DMS114 treated with DMSO at 0.1 percent for 48 hours (cell line): ENCODE data around the gene TMEM176B.
"Not testable (repeated sequence)": the region's sequence is repeated elsewhere in the genome, so short reads cannot be mapped to it uniquely, and the experiment has no call there.

ENCODE experiments used
- DNase-seq: peaks from one replicate; lab custom pipeline; 2025; ENCODE audit not compliant: unreplicated experiment; lab: John Stamatoyannopoulos, UW

TMEM176B gene

DNA sequence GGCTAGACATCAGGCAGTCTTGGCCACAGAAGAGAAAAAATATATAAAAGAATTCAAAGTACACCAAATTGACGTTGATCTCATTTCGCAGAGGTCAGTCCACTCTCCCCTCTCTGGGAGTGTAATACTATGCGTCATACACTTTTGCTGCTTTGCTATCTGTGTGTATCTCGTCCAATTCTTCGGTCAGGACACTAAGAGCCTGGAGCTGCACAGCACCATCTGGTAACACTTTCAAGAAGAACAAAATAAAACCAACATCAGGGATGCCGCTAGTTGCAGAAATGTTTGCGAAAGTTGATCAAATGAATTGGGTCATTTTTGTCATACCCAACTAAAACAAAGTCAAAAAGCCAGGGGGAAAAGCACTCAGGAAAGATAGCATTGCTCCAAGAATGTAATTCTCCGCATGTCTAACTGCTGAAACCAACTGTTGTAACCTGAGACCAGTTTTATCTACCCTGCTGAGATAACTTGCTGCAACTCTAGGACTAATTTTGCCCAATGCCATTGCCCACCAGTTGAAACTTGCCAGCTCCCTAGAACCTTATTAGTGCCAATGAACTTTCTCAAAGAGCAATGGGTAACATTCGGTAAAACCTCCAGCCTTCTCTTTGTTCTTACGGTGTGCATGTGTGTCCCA is 23.4 kb upstream of the TMEM176B start:
- DNase-seq, result no peak

DNA sequence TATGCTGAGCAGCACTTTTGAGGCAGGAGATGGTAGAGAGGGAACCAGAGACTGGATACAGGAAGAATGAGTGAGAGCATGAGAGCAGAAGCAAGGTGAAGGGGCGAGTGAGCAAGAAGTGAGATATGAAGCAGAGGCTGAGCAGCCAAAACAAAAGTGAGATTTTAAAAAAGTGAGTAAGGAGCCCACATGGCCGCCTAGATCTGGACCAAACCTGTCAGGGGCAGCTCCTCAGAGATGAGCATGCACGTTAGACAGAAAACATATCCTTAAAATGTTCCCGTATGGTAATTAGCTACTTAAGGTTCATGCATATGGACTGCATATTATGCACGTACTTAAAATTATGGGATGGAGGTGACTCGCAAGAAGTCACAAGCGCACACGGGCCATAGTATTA is 22.9 kb upstream of the TMEM176B start:
- DNase-seq, result no peak

DNA sequence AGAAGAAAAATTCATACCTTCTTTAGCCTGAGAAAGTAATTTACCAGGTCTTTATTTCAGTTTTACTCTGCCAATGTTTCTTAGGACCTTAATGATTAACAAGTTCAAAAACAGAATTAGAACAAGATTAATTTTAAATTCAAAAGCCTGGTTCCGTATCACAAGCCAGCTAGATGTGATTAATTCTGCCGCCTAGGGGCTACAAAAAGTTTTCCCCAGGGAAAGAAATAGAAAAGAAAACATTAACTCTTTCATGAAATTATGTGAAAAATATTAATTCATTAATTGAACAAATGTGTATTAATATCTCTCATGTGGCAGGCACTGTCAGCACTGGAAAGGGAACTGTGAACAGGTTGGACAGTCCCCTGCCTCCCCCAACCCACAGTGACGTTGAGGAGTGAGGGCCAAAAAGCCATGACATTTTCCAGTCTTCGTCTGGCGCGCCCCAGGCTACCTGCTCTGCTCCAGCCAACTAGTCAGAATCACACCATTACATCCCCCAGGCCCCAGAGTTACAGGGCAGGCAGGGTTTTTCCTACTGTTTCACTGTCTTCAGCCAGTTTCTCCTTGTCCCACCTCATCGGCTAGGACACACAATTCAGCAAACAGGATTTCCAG is 20.5 kb upstream of the TMEM176B start:
- no peak for DNase-seq

DNA sequence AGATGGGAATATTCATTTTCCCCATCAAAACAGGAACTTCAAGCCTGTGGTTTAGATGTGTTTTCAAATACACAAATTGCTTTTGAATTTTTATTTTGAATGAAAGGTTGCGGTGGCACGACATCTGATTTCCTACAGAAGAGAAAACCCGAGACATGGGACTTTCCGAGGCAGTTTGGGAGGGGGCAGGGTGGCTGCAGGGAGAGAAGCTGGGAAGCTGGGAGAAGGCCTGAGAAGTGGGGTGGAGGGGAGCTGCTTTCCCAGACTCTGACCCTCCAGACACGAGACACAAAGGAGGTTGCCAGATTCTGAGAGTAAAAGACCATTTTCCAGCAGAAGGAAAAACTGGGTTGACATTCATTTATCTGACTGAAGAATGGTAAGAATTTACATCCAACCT is 20.0 kb upstream of the TMEM176B start:
- DNase-seq, result no peak

DNA sequence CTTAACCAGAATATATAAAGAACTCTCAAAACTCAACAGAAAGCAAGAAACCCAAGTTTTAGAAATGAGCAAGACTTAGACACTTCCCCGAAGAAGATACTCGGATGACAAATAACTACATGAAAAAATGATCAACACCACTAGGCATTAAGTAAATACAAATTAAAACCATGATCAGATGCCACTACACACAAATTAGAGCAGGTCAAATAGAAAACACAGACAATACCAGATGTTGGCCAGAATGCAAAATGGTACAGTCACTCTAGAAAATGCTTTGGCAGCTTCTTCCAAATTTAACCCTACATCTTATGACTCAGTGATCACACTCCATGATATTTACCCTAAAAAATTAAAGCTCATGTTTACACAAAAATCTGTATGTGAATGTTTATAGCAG is 18.8 kb upstream of the TMEM176B start:
- no peak for DNase-seq

DNA sequence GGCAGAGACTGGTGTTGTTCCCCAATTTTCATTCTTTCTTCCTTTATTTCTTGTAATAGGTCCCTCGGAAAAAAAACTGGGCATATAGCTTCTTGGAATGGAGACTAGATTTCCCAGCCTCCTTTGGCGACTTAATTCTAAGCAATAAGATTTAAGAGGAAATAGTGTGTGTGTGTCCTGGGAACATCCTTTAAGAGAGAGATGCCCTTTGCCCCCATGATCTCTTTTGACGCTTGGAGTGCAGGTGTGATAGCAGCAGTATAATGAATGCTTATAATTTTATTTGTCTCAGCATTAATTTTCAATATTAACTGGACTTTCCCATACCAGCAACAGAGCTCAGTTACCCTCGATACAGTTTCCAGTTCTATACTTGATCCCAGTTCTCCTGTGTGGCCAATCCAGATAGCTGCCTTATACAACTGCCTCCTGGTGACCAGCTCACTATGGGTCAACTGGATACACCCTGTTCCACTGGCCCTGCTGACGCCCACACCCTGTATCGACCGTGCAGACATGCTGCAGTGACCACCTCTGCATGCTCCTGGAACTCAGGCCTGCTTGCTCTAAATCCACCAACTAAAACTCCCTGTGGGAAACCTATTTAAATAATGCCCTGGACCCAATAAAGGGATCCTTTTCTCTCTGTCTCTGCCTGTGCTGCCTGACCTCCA is 14.3 kb upstream of the TMEM176B start:
- no peak for DNase-seq

DNA sequence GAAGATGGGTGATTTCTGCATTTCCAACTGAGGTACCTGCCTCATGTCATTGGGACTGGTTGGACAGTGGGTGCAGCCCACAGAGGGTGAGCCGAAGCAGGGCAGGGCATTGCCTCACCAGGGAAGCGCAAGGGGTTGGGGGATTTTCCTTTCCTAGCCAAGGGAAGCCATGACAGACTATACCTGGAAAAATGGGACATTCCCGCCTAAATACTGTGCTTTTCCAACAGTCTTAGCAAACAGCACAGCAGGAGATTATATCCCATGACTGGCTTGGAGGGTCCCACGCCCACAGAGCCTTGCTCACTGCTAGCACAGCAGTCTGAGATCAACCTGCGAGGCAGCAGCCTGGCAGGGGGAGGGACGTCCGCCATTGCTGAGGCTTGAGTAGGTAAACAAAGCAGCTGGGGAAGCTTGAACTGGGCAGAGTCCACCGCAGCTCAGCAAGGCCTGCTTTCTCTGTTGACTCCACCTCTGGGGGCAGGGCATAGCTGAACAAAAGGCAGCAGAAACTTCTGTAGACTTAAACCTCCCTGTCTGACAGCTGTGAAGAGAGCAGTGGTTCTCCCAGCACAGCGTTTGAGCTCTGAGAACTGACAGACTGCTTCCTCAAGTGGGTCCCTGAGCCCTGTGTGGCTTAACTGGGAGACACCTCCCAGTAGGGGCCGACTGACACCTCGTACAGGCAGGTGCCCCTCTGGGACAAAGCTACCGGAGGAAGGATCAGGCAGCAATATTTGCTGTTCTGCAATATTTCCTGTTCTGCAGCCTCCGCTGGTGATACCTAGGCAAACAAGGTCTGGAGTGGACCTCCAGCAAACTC is 7.7 kb upstream of the TMEM176B start:
- not testable (repeated sequence) for DNase-seq

DNA sequence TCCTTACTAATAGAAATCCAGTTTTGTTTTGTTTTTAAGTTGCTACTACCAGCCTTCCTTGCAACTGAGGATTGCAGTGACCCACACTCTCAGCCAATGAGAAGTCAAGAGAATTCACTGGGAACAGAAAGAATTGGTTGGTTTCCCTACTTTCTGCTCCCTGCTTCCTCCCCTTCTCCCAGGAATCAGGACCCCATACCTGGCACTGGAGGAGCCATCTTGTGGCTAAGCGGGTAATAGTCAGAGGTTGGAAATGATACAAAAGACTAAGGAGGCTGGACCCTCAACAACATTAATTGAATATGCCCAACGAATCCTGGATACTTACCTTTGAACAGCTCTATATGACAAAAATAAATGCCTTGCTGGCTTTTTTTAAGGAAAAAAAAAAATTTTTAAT is 6.7 kb upstream of the TMEM176B start:
- DNase-seq, result no peak

DNA sequence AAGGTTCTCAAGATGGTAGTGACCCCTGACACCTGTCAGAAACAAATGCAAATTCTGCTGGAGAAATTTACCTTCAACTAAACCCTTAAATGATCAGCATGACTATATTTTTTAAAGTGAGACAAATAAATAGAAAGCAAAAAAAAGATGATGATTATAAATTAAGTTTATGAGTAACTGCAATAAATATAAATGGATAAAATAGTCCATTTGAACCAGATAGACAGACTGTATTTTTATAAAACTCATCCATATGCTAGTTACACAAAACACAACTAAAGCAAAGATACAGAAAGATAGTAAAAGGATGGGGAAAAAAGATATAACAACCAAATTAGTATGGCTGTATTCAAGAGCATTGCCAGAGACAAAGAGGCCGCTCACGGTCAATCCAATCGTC is 6.3 kb upstream of the TMEM176B start:
- no peak for DNase-seq

DNA sequence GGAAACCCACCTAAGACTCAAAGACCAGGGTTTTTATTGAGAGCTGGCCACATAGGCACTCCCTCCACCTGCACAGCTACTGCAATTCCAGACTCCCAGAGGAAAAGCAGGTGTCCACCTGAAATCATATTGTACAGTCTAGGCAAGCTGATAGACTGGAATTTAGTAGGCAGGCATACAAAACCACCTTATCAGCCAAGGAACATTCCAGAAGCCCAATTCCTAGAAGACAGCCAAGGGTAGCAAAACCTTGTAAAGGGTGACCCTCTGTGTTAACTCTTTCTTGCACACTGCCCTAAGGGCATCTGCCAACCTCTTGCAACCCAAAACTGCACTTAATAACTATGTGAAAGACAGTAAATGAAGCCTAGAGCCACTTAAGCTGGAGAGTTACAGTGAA is 5.7 kb upstream of the TMEM176B start:
- no peak for DNase-seq

DNA sequence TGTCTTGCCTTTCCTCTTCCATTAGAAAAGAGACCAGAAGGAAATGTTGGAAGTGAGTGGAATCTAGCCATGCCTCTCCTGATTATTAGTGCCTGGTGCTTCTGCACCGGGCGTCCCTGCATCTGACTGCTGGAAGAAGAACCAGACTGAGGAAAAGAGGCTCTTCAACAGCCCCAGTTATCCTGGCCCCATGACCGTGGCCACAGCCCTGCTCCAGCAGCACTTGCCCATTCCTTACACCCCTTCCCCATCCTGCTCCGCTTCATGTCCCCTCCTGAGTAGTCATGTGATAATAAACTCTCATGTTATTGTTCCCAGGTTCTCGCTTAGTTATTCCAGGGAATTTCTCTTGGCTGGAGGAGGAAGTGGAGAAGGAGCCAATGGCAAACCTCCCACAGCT is 4.6 kb upstream of the TMEM176B start:
- no peak for DNase-seq

DNA sequence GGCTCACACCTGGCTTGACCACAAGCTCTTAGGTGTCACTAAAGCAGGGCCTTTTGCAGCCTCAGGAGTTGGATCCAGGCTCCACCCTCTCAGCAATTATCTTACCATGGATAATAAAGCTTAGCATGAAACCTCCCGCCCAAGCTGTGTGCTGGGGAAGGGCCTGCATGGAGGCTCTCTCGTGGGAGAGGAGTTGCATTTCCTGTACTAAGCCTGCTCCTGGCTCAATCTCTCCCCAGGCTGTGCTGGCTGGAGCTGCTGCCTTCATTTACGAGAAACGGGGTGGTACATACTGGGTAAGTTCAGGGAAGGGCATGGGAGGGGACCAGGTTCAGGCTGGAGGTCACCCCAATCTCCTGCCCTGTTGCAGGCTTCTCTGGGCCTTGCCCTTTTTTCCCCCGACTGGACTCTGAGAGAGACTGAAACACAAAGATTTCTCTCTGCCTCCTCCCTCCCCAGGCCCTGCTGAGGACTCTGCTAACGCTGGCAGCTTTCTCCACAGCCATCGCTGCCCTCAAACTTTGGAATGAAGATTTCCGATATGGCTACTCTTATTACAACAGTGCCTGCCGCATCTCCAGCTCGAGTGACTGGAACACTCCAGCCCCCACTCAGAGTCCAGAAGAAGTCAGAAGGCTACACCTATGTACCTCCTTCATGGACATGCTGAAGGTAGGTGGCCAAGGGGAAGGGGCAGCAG is 3.1 kb upstream of the TMEM176B start:
- no peak for DNase-seq

DNA sequence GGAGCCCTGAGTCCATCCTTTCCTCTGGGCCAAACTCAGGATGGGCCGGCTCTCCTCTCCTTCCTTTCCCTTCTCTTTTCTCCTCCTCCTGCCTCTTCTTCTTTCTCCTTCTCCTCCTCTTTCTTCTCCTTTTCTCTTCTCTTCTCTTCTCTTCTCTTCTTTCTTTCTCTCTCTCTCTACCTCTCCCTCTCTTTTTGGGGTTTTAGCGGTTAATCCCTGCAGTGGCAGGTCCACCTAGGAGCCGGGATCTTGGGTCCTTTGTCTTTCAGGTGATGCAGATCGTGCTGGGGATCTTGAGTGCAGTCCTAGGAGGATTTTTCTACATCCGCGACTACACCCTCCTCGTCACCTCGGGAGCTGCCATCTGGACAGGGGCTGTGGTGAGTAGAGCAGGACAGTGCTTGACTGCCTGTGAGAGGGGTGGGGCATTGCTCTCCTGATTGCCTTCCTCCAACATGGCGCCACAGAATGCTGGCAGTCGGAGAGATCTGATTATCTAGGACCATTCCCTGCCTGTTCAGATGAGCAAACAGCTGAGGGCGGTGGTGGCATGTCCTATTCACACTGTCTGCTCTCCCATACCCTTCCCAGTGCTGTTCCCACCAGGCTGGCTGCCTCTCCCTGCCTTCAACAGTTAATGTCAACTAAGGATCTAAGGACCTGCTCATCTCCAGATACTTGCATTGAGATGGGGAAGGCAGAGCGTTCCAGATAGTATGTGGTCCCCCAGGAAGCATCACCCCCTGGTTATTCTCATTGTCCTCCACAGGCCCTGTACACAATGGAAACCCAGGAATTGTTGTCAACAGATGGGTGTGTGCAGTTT is 2.0 kb upstream of the TMEM176B start:
- DNase-seq, result no peak

DNA sequence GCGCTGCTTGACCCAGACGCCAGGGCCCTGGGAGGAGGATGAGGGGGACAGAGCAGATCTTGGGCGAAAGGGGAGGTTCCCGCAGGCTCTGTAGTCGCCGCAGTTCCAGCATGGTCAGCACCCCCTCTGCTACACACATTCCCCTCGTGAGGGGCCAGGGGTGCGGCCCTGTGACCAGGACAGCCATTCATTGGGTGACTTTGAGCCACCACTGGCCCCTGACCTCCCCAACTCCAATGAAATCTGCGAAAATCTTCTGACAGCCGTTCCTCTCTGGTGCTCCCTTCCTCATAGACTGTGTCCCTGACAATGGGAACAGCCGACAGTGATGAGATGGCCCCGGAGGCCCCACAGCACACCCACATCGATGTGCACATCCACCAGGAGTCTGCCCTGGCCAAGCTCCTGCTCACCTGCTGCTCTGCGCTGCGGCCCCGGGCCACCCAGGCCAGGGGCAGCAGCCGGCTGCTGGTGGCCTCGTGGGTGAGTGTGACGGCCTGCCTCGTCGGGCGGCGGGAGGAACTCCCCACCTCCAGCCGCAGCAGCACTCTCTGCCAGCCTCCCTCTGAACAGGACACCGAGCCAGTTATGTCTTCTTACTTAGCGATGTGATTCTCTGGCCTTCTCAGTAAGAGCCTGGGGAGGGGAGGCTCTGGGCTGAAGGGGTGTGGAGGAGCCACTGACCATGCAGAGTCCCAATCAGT is 1.2 kb upstream of the TMEM176B start:
- DNase-seq, result no peak

DNA sequence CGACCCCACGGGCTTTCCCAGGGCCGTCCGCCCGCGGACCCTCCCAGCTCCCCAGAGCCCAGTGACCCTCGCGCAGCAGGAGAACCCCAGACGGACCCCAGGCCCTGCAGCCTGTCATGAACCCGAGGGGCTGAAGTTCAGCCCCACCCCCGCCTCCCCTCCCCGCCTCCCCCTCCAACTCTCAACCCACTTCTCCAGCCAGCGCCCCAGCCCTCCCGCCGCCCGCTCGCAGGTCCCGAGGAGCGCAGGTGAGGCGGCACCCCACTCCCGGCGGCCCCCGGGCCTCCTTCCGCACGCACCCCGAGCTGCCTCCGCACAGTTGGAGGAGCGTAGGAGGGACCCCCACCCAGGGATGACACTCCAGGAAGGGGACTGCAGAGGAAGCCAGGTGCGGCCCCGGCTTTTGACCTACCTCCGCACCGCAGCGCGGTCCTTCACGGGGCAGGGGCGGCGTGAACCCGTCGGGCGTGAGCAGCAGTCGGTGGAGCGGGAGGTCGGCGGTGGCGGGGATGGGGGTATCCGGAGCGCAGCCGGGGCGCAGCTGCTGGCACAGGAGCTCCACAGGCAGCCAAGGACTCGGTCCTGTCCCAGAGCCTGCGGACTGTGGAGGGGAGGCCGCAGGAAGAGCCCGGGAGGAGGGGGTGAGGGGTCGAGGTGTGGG is 547 bp upstream of the TMEM176B start, which contains the start of gene TMEM176A:
Gene TMEM176A (plus strand): TSS at position 189 of the 661 bp plus-strand sequence. CDS start 782 bp downstream, outside the sequence.
- DNase-seq, result no peak

DNA sequence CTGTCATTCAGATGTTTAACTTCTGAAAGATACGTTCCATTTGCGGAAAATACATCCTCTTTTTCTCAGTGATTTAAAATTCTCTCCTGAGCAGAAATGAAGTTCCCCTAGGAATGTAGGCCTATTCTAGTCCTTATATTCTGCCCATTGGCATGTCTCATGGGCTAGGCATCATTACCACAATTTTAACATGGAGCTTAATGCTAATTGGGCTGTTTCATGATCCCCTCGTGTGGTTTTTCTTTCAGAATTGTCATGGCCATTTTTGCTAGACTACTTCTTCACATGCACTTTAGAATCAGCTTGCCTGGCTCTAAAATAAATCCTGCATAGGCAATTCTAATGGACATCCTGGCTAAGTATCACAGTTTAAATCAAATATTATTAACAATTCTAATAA is 1.0 kb downstream of the TMEM176B start:
- DNase-seq, result no peak

DNA sequence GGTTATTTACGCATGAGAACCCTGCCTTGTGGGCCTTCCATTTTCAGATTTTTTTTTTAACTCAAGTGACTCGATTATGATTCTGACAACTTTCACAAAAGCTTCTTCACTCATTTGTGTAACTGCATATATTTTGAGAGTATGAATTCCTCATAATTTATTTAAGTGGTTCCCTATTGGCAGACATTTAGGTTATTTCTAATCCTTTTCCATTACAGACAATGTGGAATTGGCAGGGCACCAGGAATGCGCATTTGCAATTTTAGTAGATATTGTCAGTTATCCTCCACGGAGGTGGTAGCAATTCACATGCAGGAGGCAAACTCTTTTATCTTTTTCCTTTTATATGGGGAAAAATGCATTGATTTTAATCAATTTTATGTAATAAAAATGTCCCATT is 2.5 kb downstream of the TMEM176B start:
- DNase-seq, result no peak

DNA sequence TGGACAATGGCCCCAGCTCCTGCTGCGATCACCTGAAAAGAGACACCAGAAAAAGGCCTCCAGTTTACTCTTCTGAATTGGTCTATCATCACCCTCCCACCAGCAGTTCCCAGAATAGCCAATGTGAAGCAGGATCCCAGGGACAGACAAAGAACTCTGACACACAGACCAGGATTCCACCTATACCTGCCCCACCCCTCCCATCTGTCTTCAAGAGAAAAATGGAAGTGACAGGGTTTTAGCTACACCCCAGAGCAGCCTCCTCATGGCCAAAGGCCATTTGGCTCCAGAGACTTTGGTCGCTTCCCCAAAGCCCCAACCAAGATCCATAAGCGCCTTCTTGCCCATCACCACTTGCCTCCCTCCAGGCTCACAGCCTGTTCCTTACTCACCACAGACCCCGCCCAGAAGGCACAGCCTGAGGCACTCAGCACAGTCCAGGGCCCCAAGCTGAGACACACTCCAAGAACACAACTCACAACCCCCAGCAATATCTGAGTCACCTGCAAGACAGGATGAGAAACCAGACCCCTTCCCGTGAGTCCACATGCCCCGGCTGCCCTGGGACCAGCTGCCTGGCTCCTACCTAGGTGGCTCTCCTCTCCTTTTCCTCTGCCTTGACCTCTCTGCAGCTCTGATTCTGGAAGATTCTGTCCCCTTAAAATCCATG is 6.5 kb downstream of the TMEM176B start:
- no peak for DNase-seq
